HEK293 (cell line): ENCODE measurements around the gene MKRN2.

Experiments
- GFI1B ChIP-seq: fragments of 450-650 bp; formaldehyde crosslinking; IDR thresholded peaks from 2 replicates; pipeline ENCODE4 v1.5.1; 2016; ENCODE audit warnings: missing biosample characterization, missing genetic modification characterization
- KLF1 ChIP-seq: fragments of 450-650 bp; formaldehyde crosslinking; IDR thresholded peaks from 2 replicates; pipeline ENCODE4 v1.5.1; 2016; ENCODE audit warnings: missing biosample characterization, missing genetic modification characterization
- YY1 ChIP-seq: fragments of 450-650 bp; formaldehyde crosslinking; IDR thresholded peaks from 2 replicates; pipeline ENCODE4 v1.5.1; 2018; ENCODE audit warnings: missing biosample characterization, missing genetic modification characterization
- ZBTB17 ChIP-seq: fragments of 450-650 bp; formaldehyde crosslinking; IDR thresholded peaks from 2 replicates; pipeline ENCODE4 v1.5.1; 2016; ENCODE audit warnings: missing biosample characterization, missing genetic modification characterization
- ZEB2 ChIP-seq: fragments of 450-650 bp; formaldehyde crosslinking; IDR thresholded peaks from 2 replicates; pipeline ENCODE4 v1.5.1; 2016; ENCODE audit warnings: missing biosample characterization, missing genetic modification characterization
- ZNF146 ChIP-seq: fragments of 450-650 bp; formaldehyde crosslinking; IDR thresholded peaks from 2 replicates; pipeline ENCODE4 v1.5.1; 2016; ENCODE audit warnings: missing biosample characterization, missing genetic modification characterization
- ZNF266 ChIP-seq: fragments of 450-650 bp; formaldehyde crosslinking; IDR thresholded peaks from 2 replicates; pipeline ENCODE4 v1.5.1; 2016; ENCODE audit warnings: missing biosample characterization, missing genetic modification characterization, low read depth
- ZNF302 ChIP-seq: fragments of 450-650 bp; formaldehyde crosslinking; IDR thresholded peaks from 2 replicates; pipeline ENCODE4 v1.5.1; 2016; ENCODE audit warnings: missing biosample characterization, missing genetic modification characterization, low read depth
- ZNF549 ChIP-seq: fragments of 450-650 bp; IDR thresholded peaks from 2 replicates; pipeline ENCODE4 v1.5.1; 2018; ENCODE audit warnings: missing biosample characterization, missing genetic modification characterization, mild to moderate bottlenecking, inconsistent platforms, moderate library complexity
- ZNF664 ChIP-seq: fragments of 450-650 bp; formaldehyde crosslinking; IDR thresholded peaks from 2 replicates; pipeline ENCODE4 v1.5.1; 2016; ENCODE audit warnings: missing biosample characterization, missing genetic modification characterization
- ZNF768 ChIP-seq: fragments of 450-650 bp; formaldehyde crosslinking; IDR thresholded peaks from 2 replicates; pipeline ENCODE4 v1.5.1; 2018; ENCODE audit warnings: missing biosample characterization, mild to moderate bottlenecking, missing genetic modification characterization
- ZNF785 ChIP-seq: fragments of 450-650 bp; formaldehyde crosslinking; IDR thresholded peaks from 2 replicates; pipeline ENCODE4 v1.5.1; 2016; ENCODE audit warnings: missing biosample characterization, missing genetic modification characterization
- ZSCAN16 ChIP-seq: fragments of 450-650 bp; formaldehyde crosslinking; IDR thresholded peaks from 2 replicates; pipeline ENCODE4 v1.5.1; 2016; ENCODE audit warnings: missing biosample characterization, missing genetic modification characterization
- TF ChIP-seq, protein P1 (sequence below): fragments of 450-650 bp; formaldehyde crosslinking; IDR thresholded peaks from 2 replicates; pipeline ENCODE4 v1.5.1; 2016; ENCODE audit warnings: missing biosample characterization, missing genetic modification characterization

DNA sequence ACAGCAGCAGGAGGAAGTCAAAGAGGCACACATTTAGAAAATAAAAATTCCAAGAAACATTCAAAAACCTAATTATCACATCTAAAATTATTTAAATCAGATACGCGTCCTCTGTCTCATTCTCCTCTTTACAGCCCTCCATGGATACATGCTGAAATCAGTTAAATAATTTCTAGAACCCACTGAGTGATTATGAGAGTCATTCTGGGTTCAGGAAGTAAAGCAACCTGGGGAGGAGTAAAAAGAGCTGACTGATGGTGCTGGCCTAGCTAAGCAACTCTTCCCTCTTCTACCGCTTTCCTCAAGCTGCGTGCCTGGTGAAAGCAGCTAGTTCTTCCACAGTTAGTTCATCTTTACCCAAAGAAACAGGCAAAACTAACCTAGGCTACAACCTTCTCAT is 58.4 kb downstream of the MKRN2 start:
- no peak for TF ChIP-seq YY1 (tag by site-specific recombination)
- TF ChIP-seq, protein P1, sequence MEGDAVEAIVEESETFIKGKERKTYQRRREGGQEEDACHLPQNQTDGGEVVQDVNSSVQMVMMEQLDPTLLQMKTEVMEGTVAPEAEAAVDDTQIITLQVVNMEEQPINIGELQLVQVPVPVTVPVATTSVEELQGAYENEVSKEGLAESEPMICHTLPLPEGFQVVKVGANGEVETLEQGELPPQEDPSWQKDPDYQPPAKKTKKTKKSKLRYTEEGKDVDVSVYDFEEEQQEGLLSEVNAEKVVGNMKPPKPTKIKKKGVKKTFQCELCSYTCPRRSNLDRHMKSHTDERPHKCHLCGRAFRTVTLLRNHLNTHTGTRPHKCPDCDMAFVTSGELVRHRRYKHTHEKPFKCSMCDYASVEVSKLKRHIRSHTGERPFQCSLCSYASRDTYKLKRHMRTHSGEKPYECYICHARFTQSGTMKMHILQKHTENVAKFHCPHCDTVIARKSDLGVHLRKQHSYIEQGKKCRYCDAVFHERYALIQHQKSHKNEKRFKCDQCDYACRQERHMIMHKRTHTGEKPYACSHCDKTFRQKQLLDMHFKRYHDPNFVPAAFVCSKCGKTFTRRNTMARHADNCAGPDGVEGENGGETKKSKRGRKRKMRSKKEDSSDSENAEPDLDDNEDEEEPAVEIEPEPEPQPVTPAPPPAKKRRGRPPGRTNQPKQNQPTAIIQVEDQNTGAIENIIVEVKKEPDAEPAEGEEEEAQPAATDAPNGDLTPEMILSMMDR (tag by site-specific recombination) = no peak
- no peak for TF ChIP-seq ZNF768 (tag by site-specific recombination)
- TF ChIP-seq ZEB2 (tag by site-specific recombination) = no peak
- TF ChIP-seq ZNF785 (tag by site-specific recombination) = no peak
- TF ChIP-seq ZNF266 (tag by site-specific recombination) = no peak
- TF ChIP-seq ZNF664 = no peak
- TF ChIP-seq KLF1 = no peak
- TF ChIP-seq ZNF146 = no peak
- no peak for TF ChIP-seq GFI1B (tag by site-specific recombination)
- no peak for TF ChIP-seq ZBTB17 (tag by site-specific recombination)
- no peak for TF ChIP-seq ZSCAN16 (tag by site-specific recombination)
- TF ChIP-seq ZNF302 = no peak
- no peak for TF ChIP-seq ZNF549 (tag by site-specific recombination)
